Measurements from ENCODE around the gene IGIP.

DNA sequence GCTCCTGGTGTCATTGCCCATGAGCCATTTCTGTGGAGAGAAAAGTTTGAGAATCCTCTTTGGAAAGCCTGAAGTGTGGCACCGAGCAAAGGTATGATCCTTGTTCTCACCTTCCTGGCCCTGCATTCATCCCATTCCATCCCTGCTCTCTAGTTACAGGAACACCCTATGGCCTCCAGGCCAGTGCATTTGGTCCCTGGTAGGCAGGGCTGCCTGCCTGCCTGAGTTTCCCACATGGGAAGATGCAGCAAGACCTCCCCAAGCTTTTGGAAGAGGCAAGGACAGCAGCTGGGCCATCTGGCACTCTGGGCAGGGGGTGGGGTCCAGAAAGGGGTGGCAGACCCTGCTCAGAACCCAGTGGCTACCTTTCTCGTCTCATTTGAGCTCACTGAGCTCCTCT, 24.5 kb downstream of the IGIP start:
- TF ChIP-seq, protein P1, sequence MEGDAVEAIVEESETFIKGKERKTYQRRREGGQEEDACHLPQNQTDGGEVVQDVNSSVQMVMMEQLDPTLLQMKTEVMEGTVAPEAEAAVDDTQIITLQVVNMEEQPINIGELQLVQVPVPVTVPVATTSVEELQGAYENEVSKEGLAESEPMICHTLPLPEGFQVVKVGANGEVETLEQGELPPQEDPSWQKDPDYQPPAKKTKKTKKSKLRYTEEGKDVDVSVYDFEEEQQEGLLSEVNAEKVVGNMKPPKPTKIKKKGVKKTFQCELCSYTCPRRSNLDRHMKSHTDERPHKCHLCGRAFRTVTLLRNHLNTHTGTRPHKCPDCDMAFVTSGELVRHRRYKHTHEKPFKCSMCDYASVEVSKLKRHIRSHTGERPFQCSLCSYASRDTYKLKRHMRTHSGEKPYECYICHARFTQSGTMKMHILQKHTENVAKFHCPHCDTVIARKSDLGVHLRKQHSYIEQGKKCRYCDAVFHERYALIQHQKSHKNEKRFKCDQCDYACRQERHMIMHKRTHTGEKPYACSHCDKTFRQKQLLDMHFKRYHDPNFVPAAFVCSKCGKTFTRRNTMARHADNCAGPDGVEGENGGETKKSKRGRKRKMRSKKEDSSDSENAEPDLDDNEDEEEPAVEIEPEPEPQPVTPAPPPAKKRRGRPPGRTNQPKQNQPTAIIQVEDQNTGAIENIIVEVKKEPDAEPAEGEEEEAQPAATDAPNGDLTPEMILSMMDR (IDR thresholded peaks at IDR 0.05 in 4 of 5, conservative IDR thresholded peaks at IDR 0.05 in 1 of 5), result no peak
- no peak for TF ChIP-seq POLR2A (IDR thresholded peaks at IDR 0.05)
